WTC11 (cell line): ENCODE results near the gene CCDC137. TPM values are rescaled to one million over a fixed set of nuclear protein-coding genes. Genes with fewer than 3 reads are reported as not detected.
A peak's percentile ranks its signal among the peaks of the same experiment; 100 is the strongest.

Source experiments
- AR ChIP-seq: fragments of 250-450 bp; sonication (Bioruptor Pico); IDR thresholded peaks from 2 replicates; pipeline ENCODE4 v1.9.0; 2021; ENCODE audit warnings: mild to moderate bottlenecking
- ATF2 ChIP-seq: sonication (generic); formaldehyde crosslinking; IDR thresholded peaks from 2 replicates; pipeline ENCODE4 v1.8.1; 2022; ENCODE audit warnings: low read depth, missing genetic modification reagents, borderline replicate concordance
- CDX4 ChIP-seq: fragments of 250-450 bp; sonication (Bioruptor Pico); IDR thresholded peaks from 2 replicates; pipeline ENCODE4 v1.9.0; 2021; ENCODE audit warnings: moderate library complexity, mild to moderate bottlenecking, inconsistent platforms, borderline replicate concordance
- ELF4 ChIP-seq: sonication (generic); formaldehyde crosslinking; IDR thresholded peaks from 2 replicates; pipeline ENCODE4 v1.8.1; 2022; ENCODE audit warnings: low read depth, mild to moderate bottlenecking, moderate library complexity, missing genetic modification reagents
- IRF2 ChIP-seq: sonication (generic); formaldehyde crosslinking; IDR thresholded peaks from 2 replicates; pipeline ENCODE4 v1.8.0; 2022; ENCODE audit warnings: low read depth, missing genetic modification reagents, borderline replicate concordance
- PRRX2 ChIP-seq: fragments of 250-450 bp; sonication (Bioruptor Pico); IDR thresholded peaks from 2 replicates; pipeline ENCODE4 v1.8.0; 2021; ENCODE audit warnings: mild to moderate bottlenecking
- RORB ChIP-seq: fragments of 250-450 bp; sonication (Bioruptor Pico); IDR thresholded peaks from 2 replicates; pipeline ENCODE4 v1.9.0; 2021; ENCODE audit warnings: mild to moderate bottlenecking
- SP1 ChIP-seq: sonication (generic); formaldehyde crosslinking; conservative IDR thresholded peaks from 2 replicates; pipeline ENCODE4 v1.8.1; 2022; ENCODE audit warnings: missing genetic modification reagents
- ZMAT4 ChIP-seq: fragments of 250-450 bp; sonication (Bioruptor Pico); IDR thresholded peaks from 2 replicates; pipeline ENCODE4 v1.9.0; 2021; ENCODE audit warnings: mild to moderate bottlenecking
- ZNF219 ChIP-seq: sonication (generic); formaldehyde crosslinking; IDR thresholded peaks from 2 replicates; pipeline ENCODE4 v1.8.0; 2023; ENCODE audit warnings: missing genetic modification reagents, mild to moderate bottlenecking, borderline replicate concordance
- ZSCAN18 ChIP-seq: fragments of 250-450 bp; sonication (Bioruptor Pico); IDR thresholded peaks from 2 replicates; pipeline ENCODE4 v2.1.2; 2022; ENCODE audit warnings: mild to moderate bottlenecking, moderate library complexity
- total RNA-seq: library from RNA; stranded (reverse); gene quantifications from 3 replicates; pipeline ENCODE4 v1.2.3, GENCODE V29; 2021
- TF ChIP-seq, protein P1 (sequence below): fragments of 250-450 bp; sonication (Bioruptor Pico); conservative IDR thresholded peaks from 2 replicates; pipeline ENCODE4 v1.9.0; 2021; ENCODE audit warnings: mild to moderate bottlenecking
- TF ChIP-seq, protein P2 (sequence below): sonication (generic); formaldehyde crosslinking; conservative IDR thresholded peaks from 2 replicates; pipeline ENCODE4 v1.8.1; 2023; ENCODE audit warnings: mild to moderate bottlenecking, low read depth, missing genetic modification reagents, moderate library complexity
- TF ChIP-seq, protein P3 (sequence below): sonication (generic); formaldehyde crosslinking; IDR thresholded peaks from 2 replicates; pipeline ENCODE4 v1.8.0; 2022; ENCODE audit warnings: missing genetic modification reagents
- TF ChIP-seq, protein P4 (sequence below): sonication (generic); formaldehyde crosslinking; IDR thresholded peaks from 2 replicates; pipeline ENCODE4 v1.8.1; 2023; ENCODE audit warnings: mild to moderate bottlenecking, missing genetic modification reagents, moderate library complexity
- TF ChIP-seq, protein P5 (sequence below): sonication (generic); formaldehyde crosslinking; IDR thresholded peaks from 2 replicates; pipeline ENCODE4 v1.8.1; 2023; ENCODE audit warnings: mild to moderate bottlenecking, missing genetic modification reagents, borderline replicate concordance

CCDC137 gene
- total RNA-seq, 1 experiment from 2014 or later = 36.8 TPM

- TF ChIP-seq, protein P1, sequence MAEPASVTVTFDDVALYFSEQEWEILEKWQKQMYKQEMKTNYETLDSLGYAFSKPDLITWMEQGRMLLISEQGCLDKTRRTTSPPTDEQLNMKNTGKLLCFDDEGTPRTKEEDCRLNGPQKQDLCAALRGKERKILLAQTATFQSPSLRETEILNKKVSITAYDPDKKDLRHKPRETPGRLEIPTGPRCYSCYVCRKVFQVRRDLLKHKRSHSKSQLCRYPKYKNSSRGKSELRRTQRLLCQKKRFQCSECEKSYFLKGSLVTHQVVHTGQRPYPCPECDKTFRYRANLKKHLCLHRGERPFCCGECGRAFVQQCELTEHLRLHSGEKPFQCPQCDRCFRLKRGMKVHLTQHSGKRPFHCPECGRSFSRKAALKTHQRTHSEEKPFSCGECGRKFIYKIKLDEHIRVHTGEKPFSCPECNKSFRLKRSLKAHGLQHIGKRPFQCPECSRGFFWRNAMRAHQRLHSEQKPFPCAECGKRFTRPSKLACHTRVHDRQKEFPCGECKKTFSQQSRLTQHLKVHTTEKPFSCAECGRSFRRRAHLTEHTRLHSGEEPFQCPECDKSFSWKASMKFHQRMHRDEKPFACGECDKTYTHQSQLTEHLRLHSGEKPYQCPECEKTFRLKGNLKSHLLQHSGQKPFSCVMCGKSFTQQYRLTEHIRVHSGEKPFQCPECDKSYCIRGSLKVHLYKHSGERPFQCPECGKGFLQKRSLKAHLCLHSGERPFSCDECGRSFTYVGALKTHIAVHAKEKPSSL (CRISPR knock-in tag) = no peak
- peak; percentile 51; the same call in 1 of the 2 replicates for TF ChIP-seq ZNF219 (CRISPR knock-in tag)
- no peak for TF ChIP-seq ATF2
- no peak for TF ChIP-seq CDX4 (CRISPR knock-in tag)
- no peak for TF ChIP-seq RORB (CRISPR knock-in tag)
- TF ChIP-seq PRRX2 (CRISPR knock-in tag) = no peak
- TF ChIP-seq, protein P2, sequence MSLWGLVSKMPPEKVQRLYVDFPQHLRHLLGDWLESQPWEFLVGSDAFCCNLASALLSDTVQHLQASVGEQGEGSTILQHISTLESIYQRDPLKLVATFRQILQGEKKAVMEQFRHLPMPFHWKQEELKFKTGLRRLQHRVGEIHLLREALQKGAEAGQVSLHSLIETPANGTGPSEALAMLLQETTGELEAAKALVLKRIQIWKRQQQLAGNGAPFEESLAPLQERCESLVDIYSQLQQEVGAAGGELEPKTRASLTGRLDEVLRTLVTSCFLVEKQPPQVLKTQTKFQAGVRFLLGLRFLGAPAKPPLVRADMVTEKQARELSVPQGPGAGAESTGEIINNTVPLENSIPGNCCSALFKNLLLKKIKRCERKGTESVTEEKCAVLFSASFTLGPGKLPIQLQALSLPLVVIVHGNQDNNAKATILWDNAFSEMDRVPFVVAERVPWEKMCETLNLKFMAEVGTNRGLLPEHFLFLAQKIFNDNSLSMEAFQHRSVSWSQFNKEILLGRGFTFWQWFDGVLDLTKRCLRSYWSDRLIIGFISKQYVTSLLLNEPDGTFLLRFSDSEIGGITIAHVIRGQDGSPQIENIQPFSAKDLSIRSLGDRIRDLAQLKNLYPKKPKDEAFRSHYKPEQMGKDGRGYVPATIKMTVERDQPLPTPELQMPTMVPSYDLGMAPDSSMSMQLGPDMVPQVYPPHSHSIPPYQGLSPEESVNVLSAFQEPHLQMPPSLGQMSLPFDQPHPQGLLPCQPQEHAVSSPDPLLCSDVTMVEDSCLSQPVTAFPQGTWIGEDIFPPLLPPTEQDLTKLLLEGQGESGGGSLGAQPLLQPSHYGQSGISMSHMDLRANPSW (CRISPR knock-in tag) = no peak
- TF ChIP-seq, protein P3, sequence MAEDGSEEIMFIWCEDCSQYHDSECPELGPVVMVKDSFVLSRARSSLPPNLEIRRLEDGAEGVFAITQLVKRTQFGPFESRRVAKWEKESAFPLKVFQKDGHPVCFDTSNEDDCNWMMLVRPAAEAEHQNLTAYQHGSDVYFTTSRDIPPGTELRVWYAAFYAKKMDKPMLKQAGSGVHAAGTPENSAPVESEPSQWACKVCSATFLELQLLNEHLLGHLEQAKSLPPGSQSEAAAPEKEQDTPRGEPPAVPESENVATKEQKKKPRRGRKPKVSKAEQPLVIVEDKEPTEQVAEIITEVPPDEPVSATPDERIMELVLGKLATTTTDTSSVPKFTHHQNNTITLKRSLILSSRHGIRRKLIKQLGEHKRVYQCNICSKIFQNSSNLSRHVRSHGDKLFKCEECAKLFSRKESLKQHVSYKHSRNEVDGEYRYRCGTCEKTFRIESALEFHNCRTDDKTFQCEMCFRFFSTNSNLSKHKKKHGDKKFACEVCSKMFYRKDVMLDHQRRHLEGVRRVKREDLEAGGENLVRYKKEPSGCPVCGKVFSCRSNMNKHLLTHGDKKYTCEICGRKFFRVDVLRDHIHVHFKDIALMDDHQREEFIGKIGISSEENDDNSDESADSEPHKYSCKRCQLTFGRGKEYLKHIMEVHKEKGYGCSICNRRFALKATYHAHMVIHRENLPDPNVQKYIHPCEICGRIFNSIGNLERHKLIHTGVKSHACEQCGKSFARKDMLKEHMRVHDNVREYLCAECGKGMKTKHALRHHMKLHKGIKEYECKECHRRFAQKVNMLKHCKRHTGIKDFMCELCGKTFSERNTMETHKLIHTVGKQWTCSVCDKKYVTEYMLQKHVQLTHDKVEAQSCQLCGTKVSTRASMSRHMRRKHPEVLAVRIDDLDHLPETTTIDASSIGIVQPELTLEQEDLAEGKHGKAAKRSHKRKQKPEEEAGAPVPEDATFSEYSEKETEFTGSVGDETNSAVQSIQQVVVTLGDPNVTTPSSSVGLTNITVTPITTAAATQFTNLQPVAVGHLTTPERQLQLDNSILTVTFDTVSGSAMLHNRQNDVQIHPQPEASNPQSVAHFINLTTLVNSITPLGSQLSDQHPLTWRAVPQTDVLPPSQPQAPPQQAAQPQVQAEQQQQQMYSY (CRISPR knock-in tag) = no peak
- TF ChIP-seq, protein P4, sequence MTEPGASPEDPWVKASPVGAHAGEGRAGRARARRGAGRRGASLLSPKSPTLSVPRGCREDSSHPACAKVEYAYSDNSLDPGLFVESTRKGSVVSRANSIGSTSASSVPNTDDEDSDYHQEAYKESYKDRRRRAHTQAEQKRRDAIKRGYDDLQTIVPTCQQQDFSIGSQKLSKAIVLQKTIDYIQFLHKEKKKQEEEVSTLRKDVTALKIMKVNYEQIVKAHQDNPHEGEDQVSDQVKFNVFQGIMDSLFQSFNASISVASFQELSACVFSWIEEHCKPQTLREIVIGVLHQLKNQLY = no peak
- TF ChIP-seq SP1 = peak; percentile 86
- TF ChIP-seq IRF2 (CRISPR knock-in tag) = no peak
- TF ChIP-seq ZSCAN18 (CRISPR knock-in tag) = no peak
- TF ChIP-seq AR (CRISPR knock-in tag) = no peak
- TF ChIP-seq ZMAT4 = no peak
- TF ChIP-seq, protein P5, sequence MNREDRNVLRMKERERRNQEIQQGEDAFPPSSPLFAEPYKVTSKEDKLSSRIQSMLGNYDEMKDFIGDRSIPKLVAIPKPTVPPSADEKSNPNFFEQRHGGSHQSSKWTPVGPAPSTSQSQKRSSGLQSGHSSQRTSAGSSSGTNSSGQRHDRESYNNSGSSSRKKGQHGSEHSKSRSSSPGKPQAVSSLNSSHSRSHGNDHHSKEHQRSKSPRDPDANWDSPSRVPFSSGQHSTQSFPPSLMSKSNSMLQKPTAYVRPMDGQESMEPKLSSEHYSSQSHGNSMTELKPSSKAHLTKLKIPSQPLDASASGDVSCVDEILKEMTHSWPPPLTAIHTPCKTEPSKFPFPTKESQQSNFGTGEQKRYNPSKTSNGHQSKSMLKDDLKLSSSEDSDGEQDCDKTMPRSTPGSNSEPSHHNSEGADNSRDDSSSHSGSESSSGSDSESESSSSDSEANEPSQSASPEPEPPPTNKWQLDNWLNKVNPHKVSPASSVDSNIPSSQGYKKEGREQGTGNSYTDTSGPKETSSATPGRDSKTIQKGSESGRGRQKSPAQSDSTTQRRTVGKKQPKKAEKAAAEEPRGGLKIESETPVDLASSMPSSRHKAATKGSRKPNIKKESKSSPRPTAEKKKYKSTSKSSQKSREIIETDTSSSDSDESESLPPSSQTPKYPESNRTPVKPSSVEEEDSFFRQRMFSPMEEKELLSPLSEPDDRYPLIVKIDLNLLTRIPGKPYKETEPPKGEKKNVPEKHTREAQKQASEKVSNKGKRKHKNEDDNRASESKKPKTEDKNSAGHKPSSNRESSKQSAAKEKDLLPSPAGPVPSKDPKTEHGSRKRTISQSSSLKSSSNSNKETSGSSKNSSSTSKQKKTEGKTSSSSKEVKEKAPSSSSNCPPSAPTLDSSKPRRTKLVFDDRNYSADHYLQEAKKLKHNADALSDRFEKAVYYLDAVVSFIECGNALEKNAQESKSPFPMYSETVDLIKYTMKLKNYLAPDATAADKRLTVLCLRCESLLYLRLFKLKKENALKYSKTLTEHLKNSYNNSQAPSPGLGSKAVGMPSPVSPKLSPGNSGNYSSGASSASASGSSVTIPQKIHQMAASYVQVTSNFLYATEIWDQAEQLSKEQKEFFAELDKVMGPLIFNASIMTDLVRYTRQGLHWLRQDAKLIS (CRISPR knock-in tag) = no peak
- peak; percentile 10; the same call in 1 of the 2 replicates for TF ChIP-seq ELF4
Observed at GRCh38 chr17:81702934-81703746, 36.6 kb downstream of the CCDC137 start, which contains the start of gene MRPL12 (continued).
